Testis (tissue), 2 donors: ENCODE measurements around the gene MAN1A2.

ENCODE experiments used
- CTCF ChIP-seq, 3 experiments: fragments of 450-650 bp in 2 of 3; fragments of 200-600 bp in 1 of 3; sonication (generic) in 1 of 3; IDR thresholded peaks; one replicate each; pipeline ENCODE4 v1.5.1; 2016 to 2019; ENCODE audit warnings: antibody characterized with exemption in 3 of 3, mild to moderate bottlenecking in 2 of 3, moderate library complexity in 1 of 3
- POLR2A ChIP-seq: fragments of 450-650 bp; IDR thresholded peaks from one replicate; pipeline ENCODE4 v1.6.1; 2017; ENCODE audit warnings: antibody characterized with exemption, mild to moderate bottlenecking, moderate library complexity

GRCh38 chr1:117447661-117448060 lies 80.4 kb downstream of the MAN1A2 start:
- no peak for TF ChIP-seq CTCF (IDR thresholded peaks at IDR 0.05)
- TF ChIP-seq POLR2A, result no peak
